SK-N-SH (cell line): ENCODE data around the gene NPFFR1. TPM values are rescaled to one million over a fixed set of nuclear protein-coding genes. Genes with fewer than 3 reads are reported as not detected.

ENCODE experiments used
- CTCF ChIA-PET: fragments of 300-600, 350-600 bp; formaldehyde crosslinking; extraction: SDS; loops from one replicate; lab custom pipeline; 2021; lab: Yijun Ruan, JAX
- POLR2A ChIA-PET: fragments of 350-600 bp; sonication (Branson Sonifier 250); formaldehyde crosslinking; extraction: SDS; loops from one replicate; lab custom pipeline; 2020; ENCODE audit warnings: antibody characterized with exemption, inconsistent platforms; lab: Yijun Ruan, JAX
- DNase-seq: peaks from one replicate; pipeline ENCODE4 v3.0.0; 2012
- H2AFZ ChIP-seq: fragments of 200-600 bp; sonication (generic); 2 replicates; pipeline ENCODE4 v1.8.1; 2016; ENCODE audit warnings: antibody characterized with exemption, mild to moderate bottlenecking, low read depth
- H3F3A ChIP-seq: fragments of 200-600 bp; sonication (generic); replicated peaks from 2 replicates; pipeline ENCODE3; 2016; ENCODE audit warnings: antibody characterized with exemption, mild to moderate bottlenecking; ENCODE audit not compliant: insufficient read depth
- H3K27ac ChIP-seq, 2 experiments: fragments of 200-500 bp in 1 of 2; fragments of 200-600 bp in 1 of 2; sonication (Bioruptor generic) in 1 of 2; sonication (generic), shearing (Covaris generic) in 1 of 2; 2 replicates each; pipeline versions ENCODE4 v1.5.1 to v1.6.1; 2014 to 2016; ENCODE audit warnings: low read depth in 2 of 2, inconsistent platforms in 1 of 2, low read length in 1 of 2, mild to moderate bottlenecking in 1 of 2, mixed read lengths in 1 of 2
- H3K27me3 ChIP-seq: fragments of 200-600 bp; sonication (generic), shearing (Covaris generic); 2 replicates; pipeline ENCODE4 v1.6.1; 2016; ENCODE audit warnings: mixed run types; ENCODE audit not compliant: insufficient read depth
- H3K36me3 ChIP-seq, 2 experiments: fragments of 200-500 bp in 1 of 2; fragments of 200-600 bp in 1 of 2; sonication (Bioruptor generic) in 1 of 2; sonication (generic) in 1 of 2; replicated peaks in 1 of 2; 2 replicates each; pipeline versions ENCODE3 to v1.5.1; 2014 to 2016; ENCODE audit warnings: low read length in 1 of 2, mild to moderate bottlenecking in 1 of 2; ENCODE audit not compliant: insufficient read depth in 2 of 2, control insufficient read depth in 1 of 2
- H3K4me1 ChIP-seq, 2 experiments: fragments of 200-500 bp in 1 of 2; fragments of 200-600 bp in 1 of 2; sonication (Bioruptor generic) in 1 of 2; sonication (generic), shearing (Covaris generic) in 1 of 2; 2 replicates each; pipeline versions ENCODE4 v1.5.1 to v1.6.1; 2014 to 2016; ENCODE audit warnings: low read depth in 1 of 2, low read length in 1 of 2, mixed run types in 1 of 2; ENCODE audit not compliant: insufficient read depth in 2 of 2, control insufficient read depth in 1 of 2
- H3K4me2 ChIP-seq: fragments of 200-600 bp; sonication (generic), shearing (Covaris generic); 2 replicates; pipeline ENCODE4 v1.6.1; 2017; ENCODE audit warnings: mixed run types
- H3K4me3 ChIP-seq, 2 experiments: fragments of 200-500 bp in 1 of 2; fragments of 200-600 bp in 1 of 2; sonication (Bioruptor generic) in 1 of 2; sonication (generic), shearing (Covaris generic) in 1 of 2; 2 replicates each; pipeline versions ENCODE4 v1.5.1 to v1.8.1; 2014 to 2016; ENCODE audit warnings: low read depth in 2 of 2, inconsistent platforms in 1 of 2, low read length in 1 of 2, mild to moderate bottlenecking in 1 of 2, mixed read lengths in 1 of 2, moderate library complexity in 1 of 2
- H3K79me2 ChIP-seq: fragments of 200-600 bp; sonication (generic); 2 replicates; pipeline ENCODE4 v1.8.1; 2017; ENCODE audit warnings: mild to moderate bottlenecking; ENCODE audit not compliant: insufficient read depth
- H3K9ac ChIP-seq: fragments of 200-600 bp; sonication (generic); 2 replicates; pipeline ENCODE4 v1.6.1; 2017; ENCODE audit warnings: mixed run types
- H3K9me2 ChIP-seq: fragments of 200-600 bp; sonication (generic); 2 replicates; pipeline ENCODE4 v1.6.1; 2017; ENCODE audit warnings: mixed run types
- H3K9me3 ChIP-seq: fragments of 200-600 bp; sonication (generic); 2 replicates; pipeline ENCODE4 v1.6.1; 2017; ENCODE audit warnings: mixed run types, mild to moderate bottlenecking, moderate library complexity
- H4K20me1 ChIP-seq: fragments of 200-600 bp; sonication (generic); 2 replicates; pipeline ENCODE4 v1.6.1; 2017; ENCODE audit warnings: mild to moderate bottlenecking, mixed run types; ENCODE audit not compliant: insufficient read depth
- CHD2 ChIP-seq: fragments of 150-350 bp; IDR thresholded peaks from 2 replicates; pipeline ENCODE4 v1.6.1; 2018; ENCODE audit warnings: low read length; ENCODE audit not compliant: partially characterized antibody
- ELF1 ChIP-seq: IDR thresholded peaks from 2 replicates; pipeline ENCODE4 v1.4.0; 2012
- FOSL2 ChIP-seq: IDR thresholded peaks from 2 replicates; pipeline ENCODE4 v1.4.0; 2012; ENCODE audit warnings: low read depth, mild to moderate bottlenecking, moderate library complexity, borderline replicate concordance
- FOXJ3 ChIP-seq: sonication (generic); formaldehyde crosslinking; IDR thresholded peaks from 2 replicates; pipeline ENCODE4 v1.5.1; 2020; ENCODE audit warnings: mild to moderate bottlenecking, missing genetic modification reagents
- GATA2 ChIP-seq: sonication (generic); formaldehyde crosslinking; IDR thresholded peaks from 2 replicates; pipeline ENCODE4 v1.5.0; 2020; ENCODE audit warnings: mild to moderate bottlenecking, missing genetic modification reagents
- JUND ChIP-seq: IDR thresholded peaks from 2 replicates; pipeline ENCODE4 v1.4.0; 2012
- MEF2A ChIP-seq: IDR thresholded peaks from 2 replicates; pipeline ENCODE4 v1.4.0; 2012; ENCODE audit warnings: low read depth, borderline replicate concordance
- MXI1 ChIP-seq: IDR thresholded peaks from 2 replicates; pipeline ENCODE4 v1.6.1; 2012; ENCODE audit warnings: mild to moderate bottlenecking, low read depth, low read length, improper control_type of control experiment
- RAD21 ChIP-seq: IDR thresholded peaks from 2 replicates; pipeline ENCODE4 v1.6.1; 2012; ENCODE audit warnings: mild to moderate bottlenecking, low read length
- RFX5 ChIP-seq: IDR thresholded peaks from 2 replicates; pipeline ENCODE4 v1.6.1; 2012; ENCODE audit warnings: mild to moderate bottlenecking, improper control_type of control experiment, low read length
- SIN3A ChIP-seq: IDR thresholded peaks from 2 replicates; pipeline ENCODE4 v1.6.1; 2012; ENCODE audit warnings: low read depth, mild to moderate bottlenecking, low read length, moderate library complexity, borderline replicate concordance
- TAF1 ChIP-seq: IDR thresholded peaks from 2 replicates; pipeline ENCODE4 v1.6.1; 2012; ENCODE audit warnings: low read depth, mild to moderate bottlenecking, low read length, moderate library complexity, borderline replicate concordance
- USF1 ChIP-seq: IDR thresholded peaks from 2 replicates; pipeline ENCODE4 v1.4.0; 2012; ENCODE audit warnings: low read depth, borderline replicate concordance
- YY1 ChIP-seq: IDR thresholded peaks from 2 replicates; pipeline ENCODE4 v1.4.0; 2012; ENCODE audit warnings: low read depth, mild to moderate bottlenecking
- ZBTB33 ChIP-seq: IDR thresholded peaks from 2 replicates; pipeline ENCODE4 v1.4.0; 2012; ENCODE audit warnings: low read depth, borderline replicate concordance
- WGBS: methylation state at CpG from one replicate; pipeline ENCODE4 v1.1.6; 2017; ENCODE audit warnings: low lambda C conversion rate; 5-methylcytosine and 5-hydroxymethylcytosine counted together
- polyA plus RNA-seq, 3 experiments: library from polyadenylated mRNA; depleted of rRNA; stranded (reverse); fragments of >200 nt; gene quantifications; 2 replicates each; pipeline ENCODE4 v1.2.3, GENCODE V29; 2012

Gene NPFFR1
- polyA plus RNA-seq, 1 of the 3 experiments (the other 2 are of a cell fraction) = not detected

- H2AFZ ChIP-seq = no peak overlapping the region
- no peak for DNase-seq
- no peaks in the 10 kb centered on the region for H3K79me2 ChIP-seq
- WGBS = 68% methylated on average over 5 of the region's 5 CpGs
- no peak overlapping the region for H3K4me2 ChIP-seq
- H3K9me2 ChIP-seq = no peaks in the 10 kb centered on the region
- no peaks in the 10 kb centered on the region for H3F3A ChIP-seq
- H4K20me1 ChIP-seq = no peaks in the 10 kb centered on the region
- H3K4me3 ChIP-seq = no peak overlapping the region
- TF ChIP-seq MEF2A (no peak), MXI1 (no peak), ELF1 (no peak), ZBTB33 (no peak), YY1 (no peak), TAF1 (no peak), JUND (no peak), USF1 (no peak), RAD21 (no peak), SIN3A (no peak), GATA2 (CRISPR knock-in tag) (no peak), FOSL2 (no peak)
- no peaks in the 10 kb centered on the region for H3K9me3 ChIP-seq
- no peaks in the 10 kb centered on the region for H3K36me3 ChIP-seq
- ChIA-PET CTCF (interaction anchor here (0.9 to 2.0 kb wide), 3 partner anchors 11 to 57 kb away, joined by 3 to 6 read pairs (median 3); no protein-coding TSS in a partner anchor), POLR2A (no interaction called here)
- no peaks in the 10 kb centered on the region for H3K27me3 ChIP-seq
- peaks cover 9 to 21% of the 10 kb centered on the region in 2 experiments; a peak in 2 of 4 replicates for H3K4me1 ChIP-seq
- H3K27ac ChIP-seq = no peak overlapping the region
- H3K9ac ChIP-seq = no peak overlapping the region
Measured at GRCh38 chr10:70321233-70321632, 37.4 kb upstream of the NPFFR1 start.

GRCh38 chr10:70320751-70321150, 36.9 kb upstream of the NPFFR1 start:
- CTCF ChIA-PET = interaction anchor here (1.4 to 2.0 kb wide), 2 partner anchors 48 to 56 kb away, joined by 3 to 6 read pairs; no protein-coding TSS in a partner anchor
- Histone ChIP-seq H3K36me3 (no peaks in the 10 kb centered on the region), H3K79me2 (no peaks in the 10 kb centered on the region), H3K27me3 (no peaks in the 10 kb centered on the region), H3K9me2 (no peaks in the 10 kb centered on the region), H3F3A (no peaks in the 10 kb centered on the region), H3K4me3 (no peak overlapping the region), H3K4me1 (peaks cover 4 to 19% of the 10 kb centered on the region in 2 experiments; a peak in 1 of 4 replicates), H3K4me2 (no peak overlapping the region), H3K9ac (no peak overlapping the region), H4K20me1 (no peaks in the 10 kb centered on the region), H2AFZ (no peak overlapping the region), H3K9me3 (no peaks in the 10 kb centered on the region), H3K27ac (no peak overlapping the region)
- POLR2A ChIA-PET = no interaction called here
- no peak for DNase-seq
- 90% methylated on average over 5 of the region's 5 CpGs for WGBS
- TF ChIP-seq RFX5 (no peak), CHD2 (no peak), SIN3A (no peak), FOXJ3 (CRISPR knock-in tag) (no peak), TAF1 (no peak), ELF1 (no peak)
